Ascending aorta (tissue), 2 donors: ENCODE results near the gene TOX3. TPM values are rescaled to one million over a fixed set of nuclear protein-coding genes. Genes with fewer than 3 reads are reported as not detected.

Source experiments
- DNase-seq, 2 donors: peaks; one replicate each; pipeline ENCODE4 v3.0.0-alpha.2; 2019; ENCODE audit warnings: low spot score in 2 of 2
- H3K27ac ChIP-seq, 2 donors: fragments of 200-600 bp; sonication (generic); one replicate each; pipeline ENCODE4 v1.5.1; 2016 to 2017; ENCODE audit warnings: mild to moderate bottlenecking in 1 of 2
- H3K27me3 ChIP-seq: fragments of 200-600 bp; sonication (generic); one replicate; pipeline ENCODE4 v1.5.1; 2017
- H3K36me3 ChIP-seq, 2 donors: fragments of 200-600 bp; sonication (generic); one replicate each; pipeline ENCODE4 v1.5.1; 2016
- H3K4me1 ChIP-seq, 2 donors: fragments of 200-600 bp; sonication (generic); one replicate each; pipeline ENCODE4 v1.5.1; 2016 to 2017; ENCODE audit warnings: mild to moderate bottlenecking in 1 of 2
- H3K4me3 ChIP-seq, 2 donors: fragments of 200-600 bp; sonication (generic); one replicate each; pipeline ENCODE4 v1.5.1; 2016 to 2017; ENCODE audit warnings: mild to moderate bottlenecking in 1 of 2
- H3K9me3 ChIP-seq, 2 donors: fragments of 200-600 bp; sonication (generic); one replicate each; pipeline ENCODE4 v1.5.1; 2016
- CTCF ChIP-seq, 3 experiments: fragments of 200-600 bp in 2 of 3; fragments of 450-650 bp in 1 of 3; sonication (generic) in 2 of 3; IDR thresholded peaks; one replicate each; pipeline ENCODE4 v1.5.1; 2016 to 2019; ENCODE audit warnings: antibody characterized with exemption in 3 of 3, mild to moderate bottlenecking in 1 of 3, moderate library complexity in 1 of 3
- intact Hi-C: fragments of 100-400 bp; cut with DNase I; formaldehyde crosslinking; loops from one replicate; pipeline ENCODE4 v1.15.1; 2023
- total RNA-seq: library from RNA; depleted of rRNA; stranded (reverse); fragments of >200 nt; gene quantifications from one replicate; pipeline ENCODE4 v1.1.0, GENCODE V29; 2016

Gene TOX3
- total RNA-seq, 1 donor from 2014 or later = not detected

- Histone ChIP-seq H3K4me3 (no peak overlapping the region), H3K36me3 (no peaks in the 10 kb centered on the region), H3K9me3 (no peaks in the 10 kb centered on the region), H3K27me3 (no peaks in the 10 kb centered on the region), H3K4me1 (no peaks in the 10 kb centered on the region), H3K27ac (no peak overlapping the region)
- intact Hi-C loops = no loop called here
- no peak for TF ChIP-seq CTCF (IDR thresholded peaks at IDR 0.05)
- DNase-seq = no peak
Measured at GRCh38 chr16:52561910-52562741, 15.2 kb upstream of the TOX3 start.

DNA sequence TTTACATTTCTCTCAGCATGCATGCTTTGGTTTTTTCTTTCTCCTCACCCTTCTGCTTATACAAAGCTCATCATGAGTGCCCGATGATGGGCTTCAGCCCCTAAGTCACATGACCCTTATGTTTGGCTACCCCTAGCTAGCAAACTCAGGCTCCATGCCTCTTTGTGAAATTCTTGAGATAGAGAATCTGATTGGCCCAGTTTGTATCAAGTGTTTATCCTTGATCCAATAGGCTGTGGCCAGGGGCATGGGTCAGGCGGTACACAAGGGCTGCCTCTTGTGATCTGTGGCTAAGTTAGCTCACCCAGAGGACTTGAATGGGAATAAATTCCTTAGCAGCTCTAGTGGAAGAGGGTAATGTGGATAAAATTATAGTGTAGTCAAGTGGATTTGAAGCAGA is 11.5 kb upstream of the TOX3 start:
- H3K9me3 ChIP-seq = no peaks in the 10 kb centered on the region
- no peaks in the 10 kb centered on the region for H3K4me1 ChIP-seq
- H3K27me3 ChIP-seq = no peaks in the 10 kb centered on the region
- no peak for TF ChIP-seq CTCF (IDR thresholded peaks at IDR 0.05)
- intact Hi-C loops = no loop called here
- no peak overlapping the region for H3K4me3 ChIP-seq
- no peak overlapping the region for H3K27ac ChIP-seq
- DNase-seq = no peak
- H3K36me3 ChIP-seq = no peaks in the 10 kb centered on the region

GRCh38 chr16:52557236-52557635 is 10.3 kb upstream of the TOX3 start:
- TF ChIP-seq CTCF (IDR thresholded peaks at IDR 0.05) = no peak
- intact Hi-C loops = no loop called here
- Histone ChIP-seq H3K9me3 (no peaks in the 10 kb centered on the region), H3K36me3 (no peaks in the 10 kb centered on the region), H3K27ac (no peak overlapping the region), H3K4me1 (no peaks in the 10 kb centered on the region), H3K27me3 (no peaks in the 10 kb centered on the region), H3K4me3 (no peak overlapping the region)
- no peak for DNase-seq

- no peaks in the 10 kb centered on the region for H3K36me3 ChIP-seq
- DNase-seq = no peak
- no peak overlapping the region for H3K4me3 ChIP-seq
- no peaks in the 10 kb centered on the region for H3K27me3 ChIP-seq
- no peak for TF ChIP-seq CTCF (IDR thresholded peaks at IDR 0.05)
- no peaks in the 10 kb centered on the region for H3K4me1 ChIP-seq
- no peaks in the 10 kb centered on the region for H3K9me3 ChIP-seq
- no peak overlapping the region for H3K27ac ChIP-seq
- intact Hi-C loops = no loop called here
Measured at GRCh38 chr16:52556083-52556482, 9.1 kb upstream of the TOX3 start.

GRCh38 chr16:52555572-52555971 is 8.6 kb upstream of the TOX3 start:
- H3K36me3 ChIP-seq = no peaks in the 10 kb centered on the region
- TF ChIP-seq CTCF (IDR thresholded peaks at IDR 0.05) = no peak
- no peak overlapping the region for H3K27ac ChIP-seq
- no peaks in the 10 kb centered on the region for H3K4me1 ChIP-seq
- no peak overlapping the region for H3K4me3 ChIP-seq
- no peaks in the 10 kb centered on the region for H3K9me3 ChIP-seq
- no peaks in the 10 kb centered on the region for H3K27me3 ChIP-seq
- DNase-seq = no peak
- intact Hi-C loops = no loop called here
